Thoracic aorta (tissue), 2 donors: ENCODE data around the gene CERS1. TPM values are rescaled to one million over a fixed set of nuclear protein-coding genes. Genes with fewer than 3 reads are reported as not detected.

Experiments
- ATAC-seq: fragments of 150-250 bp; one replicate; pipeline ENCODE4 v1.8.0; 2017; ENCODE audit warnings: low read depth; ENCODE audit not compliant: insufficient number of reproducible peaks, low FRiP score
- DNase-seq: peaks from one replicate; pipeline ENCODE4 v3.0.0-alpha.2; 2020; ENCODE audit warnings: low spot score
- H3K27ac ChIP-seq, 2 donors: fragments of 200-600 bp; sonication (generic); 1 replicate in 1 of 2; 2 replicates in 1 of 2; pipeline ENCODE4 v1.5.1; 2016; ENCODE audit warnings: mild to moderate bottlenecking in 2 of 2, moderate library complexity in 2 of 2
- H3K27me3 ChIP-seq: fragments of 200-600 bp; sonication (generic); replicated peaks from 2 replicates; pipeline ENCODE4 v1.6.0; 2016; ENCODE audit warnings: mild to moderate bottlenecking; ENCODE audit not compliant: insufficient read depth
- H3K36me3 ChIP-seq: fragments of 200-600 bp; sonication (generic); one replicate; pipeline ENCODE4 v1.5.1; 2016
- H3K4me1 ChIP-seq, 2 donors: fragments of 200-600 bp; sonication (generic); 1 replicate in 1 of 2; 2 replicates in 1 of 2; pipeline versions ENCODE4 v1.5.1 to v1.6.0; 2016; ENCODE audit warnings: low read depth in 2 of 2, mild to moderate bottlenecking in 1 of 2; ENCODE audit not compliant: control insufficient read depth in 1 of 2
- H3K4me3 ChIP-seq: fragments of 200-600 bp; sonication (generic); 2 replicates; pipeline ENCODE4 v1.5.1; 2016; ENCODE audit warnings: mild to moderate bottlenecking
- H3K9me3 ChIP-seq: fragments of 200-600 bp; sonication (generic); 2 replicates; pipeline ENCODE4 v1.5.1; 2016
- total RNA-seq, 2 donors: library from RNA; depleted of rRNA; stranded (reverse); fragments of >200 nt; gene quantifications; one replicate each; pipeline versions ENCODE4 v1.1.0 to v1.2.3, GENCODE V29; 2016
- TF ChIP-seq, protein P1 (sequence below): fragments of 200-600 bp; sonication (generic); IDR thresholded peaks from one replicate; pipeline ENCODE4 v1.5.1; 2019; ENCODE audit warnings: antibody characterized with exemption

Gene CERS1
- total RNA-seq, 2 donors from 2014 or later: 1.1 to 1.7 TPM

DNA sequence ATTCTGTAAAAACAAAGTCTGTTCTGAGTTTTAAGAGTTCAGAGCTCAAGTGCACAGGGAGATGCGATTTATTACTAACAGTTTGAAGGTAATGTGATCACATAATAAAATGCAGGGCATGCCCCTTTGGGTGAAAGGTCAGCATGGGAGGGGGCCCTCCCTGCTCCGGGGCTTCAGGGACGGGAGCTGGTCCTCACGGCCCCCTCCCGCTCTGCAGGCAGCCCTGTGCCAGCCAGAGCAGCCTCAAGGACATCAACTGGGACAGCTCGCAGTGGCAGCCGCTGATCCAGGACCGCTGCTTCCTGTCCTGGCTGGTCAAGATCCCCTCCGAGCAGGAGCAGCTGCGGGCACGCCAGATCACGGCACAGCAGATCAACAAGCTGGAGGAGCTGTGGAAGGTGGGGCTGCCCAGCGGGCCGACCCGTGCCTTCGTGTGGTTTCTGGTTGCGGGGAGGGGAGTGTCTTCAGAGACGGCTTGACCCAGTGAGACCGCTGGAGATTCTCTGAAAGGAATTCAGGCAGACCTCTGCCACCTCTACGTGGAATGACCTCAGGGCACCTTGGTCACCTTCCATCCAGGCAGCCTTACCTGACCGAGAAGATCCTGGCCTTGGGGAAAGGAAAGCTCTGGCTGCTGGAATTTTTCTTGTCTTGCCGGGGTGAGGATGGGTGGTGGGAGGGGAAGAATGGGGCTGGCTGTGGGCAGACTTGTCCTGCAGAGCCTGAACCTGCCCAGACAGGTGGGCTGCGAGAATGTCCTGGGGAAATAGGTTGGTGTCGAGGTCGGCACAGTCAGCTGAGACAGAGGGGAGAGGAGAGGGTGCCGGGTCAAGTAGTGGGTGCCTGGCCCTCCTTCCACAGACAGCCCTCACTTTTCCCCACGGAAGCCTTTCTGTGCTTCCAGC lies 45.2 kb downstream of the CERS1 start:
- ATAC-seq: no peak
- H3K36me3 ChIP-seq: peaks cover 48% of the 10 kb centered on the region
- DNase-seq: no peak
- no peak overlapping the region for H3K4me3 ChIP-seq
- H3K4me1 ChIP-seq: peaks cover 33 to 50% of the 10 kb centered on the region in 2 donors
- no peaks in the 10 kb centered on the region for H3K27me3 ChIP-seq
- H3K9me3 ChIP-seq: no peaks in the 10 kb centered on the region
- peak overlapping the region; percentile 75 to 85 for H3K27ac ChIP-seq
- TF ChIP-seq, protein P1, sequence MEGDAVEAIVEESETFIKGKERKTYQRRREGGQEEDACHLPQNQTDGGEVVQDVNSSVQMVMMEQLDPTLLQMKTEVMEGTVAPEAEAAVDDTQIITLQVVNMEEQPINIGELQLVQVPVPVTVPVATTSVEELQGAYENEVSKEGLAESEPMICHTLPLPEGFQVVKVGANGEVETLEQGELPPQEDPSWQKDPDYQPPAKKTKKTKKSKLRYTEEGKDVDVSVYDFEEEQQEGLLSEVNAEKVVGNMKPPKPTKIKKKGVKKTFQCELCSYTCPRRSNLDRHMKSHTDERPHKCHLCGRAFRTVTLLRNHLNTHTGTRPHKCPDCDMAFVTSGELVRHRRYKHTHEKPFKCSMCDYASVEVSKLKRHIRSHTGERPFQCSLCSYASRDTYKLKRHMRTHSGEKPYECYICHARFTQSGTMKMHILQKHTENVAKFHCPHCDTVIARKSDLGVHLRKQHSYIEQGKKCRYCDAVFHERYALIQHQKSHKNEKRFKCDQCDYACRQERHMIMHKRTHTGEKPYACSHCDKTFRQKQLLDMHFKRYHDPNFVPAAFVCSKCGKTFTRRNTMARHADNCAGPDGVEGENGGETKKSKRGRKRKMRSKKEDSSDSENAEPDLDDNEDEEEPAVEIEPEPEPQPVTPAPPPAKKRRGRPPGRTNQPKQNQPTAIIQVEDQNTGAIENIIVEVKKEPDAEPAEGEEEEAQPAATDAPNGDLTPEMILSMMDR: no peak

DNA sequence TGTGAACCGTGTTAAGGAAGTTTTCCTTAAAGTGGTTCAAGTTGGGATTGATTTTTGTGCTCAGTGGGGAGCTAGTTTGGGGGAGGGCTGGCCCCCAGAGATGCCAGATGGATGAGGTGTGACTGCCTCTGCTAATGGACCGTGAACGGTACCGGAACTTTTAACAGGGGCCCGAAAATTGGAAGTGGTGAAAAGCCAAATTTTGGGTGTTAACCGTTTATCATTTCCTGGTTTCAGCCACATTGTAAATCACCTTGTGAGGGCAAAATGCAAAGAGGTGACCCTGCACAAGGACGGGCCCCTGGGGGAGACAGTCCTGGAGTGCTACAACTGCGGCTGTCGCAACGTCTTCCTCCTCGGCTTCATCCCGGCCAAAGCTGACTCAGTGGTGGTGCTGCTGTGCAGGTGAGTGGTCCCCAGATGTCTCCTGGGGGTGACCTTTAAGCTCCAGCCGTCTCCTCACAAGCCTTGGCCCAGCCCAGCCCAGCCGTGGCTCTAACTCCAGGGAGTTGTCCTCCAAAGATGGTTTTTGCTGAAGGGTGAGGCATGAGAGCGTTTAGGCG lies 46.0 kb downstream of the CERS1 start:
- DNase-seq (no peak), ATAC-seq (no peak)
- Histone ChIP-seq H3K27me3 (no peaks in the 10 kb centered on the region), H3K27ac (peak overlapping the region; percentile 75 to 85), H3K36me3 (peaks cover 39% of the 10 kb centered on the region), H3K9me3 (no peaks in the 10 kb centered on the region), H3K4me1 (peaks cover 33 to 50% of the 10 kb centered on the region in 2 donors), H3K4me3 (no peak overlapping the region)
- TF ChIP-seq, protein P1: no peak

DNA sequence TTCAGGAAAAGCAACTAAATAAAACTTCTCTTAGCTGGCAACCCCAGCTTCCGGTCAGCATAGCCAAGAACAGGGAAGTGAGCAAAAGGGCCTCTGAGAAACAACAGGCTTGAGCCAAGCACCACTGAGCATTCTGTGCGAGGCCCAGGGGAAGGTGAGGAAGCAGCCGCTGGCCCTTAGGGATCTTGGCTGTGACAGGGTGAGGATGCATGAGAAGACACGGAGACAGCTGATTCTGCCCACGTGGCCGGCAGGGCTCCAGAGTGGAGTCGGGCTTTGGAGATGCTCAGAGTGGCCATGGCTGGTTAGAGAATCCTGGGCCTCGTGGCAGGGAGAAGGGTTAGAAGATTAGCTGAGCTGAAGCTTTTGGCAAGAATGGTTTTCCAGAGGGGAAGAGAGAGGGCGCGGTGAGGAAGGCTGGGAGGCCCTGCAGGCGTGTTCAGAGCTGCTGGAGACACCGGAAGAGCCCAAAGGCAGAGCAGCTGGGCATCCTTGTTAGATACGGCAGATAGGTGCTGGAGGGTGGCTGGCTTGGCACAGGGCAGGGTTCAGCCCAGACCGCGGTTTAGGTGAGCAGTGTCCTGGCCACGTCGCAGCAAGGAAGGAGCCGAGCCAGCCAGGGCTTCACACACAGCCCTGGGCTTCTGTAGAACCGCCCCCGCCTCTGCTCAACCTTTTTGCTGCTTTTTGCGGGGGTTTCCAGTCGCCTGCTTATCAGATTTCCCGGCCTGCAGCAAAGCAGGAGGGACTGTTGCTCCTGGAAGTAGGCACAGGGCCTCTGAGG lies 46.9 kb downstream of the CERS1 start:
- peaks cover 33 to 50% of the 10 kb centered on the region in 2 donors for H3K4me1 ChIP-seq
- peaks cover 34% of the 10 kb centered on the region for H3K36me3 ChIP-seq
- no peaks in the 10 kb centered on the region for H3K9me3 ChIP-seq
- no peaks in the 10 kb centered on the region for H3K27me3 ChIP-seq
- H3K4me3 ChIP-seq: peak overlapping the region; percentile 48
- TF ChIP-seq, protein P1: no peak
- DNase-seq: peak; percentile 46
- no peak for ATAC-seq
- peak overlapping the region; percentile 75 to 85 for H3K27ac ChIP-seq

DNA sequence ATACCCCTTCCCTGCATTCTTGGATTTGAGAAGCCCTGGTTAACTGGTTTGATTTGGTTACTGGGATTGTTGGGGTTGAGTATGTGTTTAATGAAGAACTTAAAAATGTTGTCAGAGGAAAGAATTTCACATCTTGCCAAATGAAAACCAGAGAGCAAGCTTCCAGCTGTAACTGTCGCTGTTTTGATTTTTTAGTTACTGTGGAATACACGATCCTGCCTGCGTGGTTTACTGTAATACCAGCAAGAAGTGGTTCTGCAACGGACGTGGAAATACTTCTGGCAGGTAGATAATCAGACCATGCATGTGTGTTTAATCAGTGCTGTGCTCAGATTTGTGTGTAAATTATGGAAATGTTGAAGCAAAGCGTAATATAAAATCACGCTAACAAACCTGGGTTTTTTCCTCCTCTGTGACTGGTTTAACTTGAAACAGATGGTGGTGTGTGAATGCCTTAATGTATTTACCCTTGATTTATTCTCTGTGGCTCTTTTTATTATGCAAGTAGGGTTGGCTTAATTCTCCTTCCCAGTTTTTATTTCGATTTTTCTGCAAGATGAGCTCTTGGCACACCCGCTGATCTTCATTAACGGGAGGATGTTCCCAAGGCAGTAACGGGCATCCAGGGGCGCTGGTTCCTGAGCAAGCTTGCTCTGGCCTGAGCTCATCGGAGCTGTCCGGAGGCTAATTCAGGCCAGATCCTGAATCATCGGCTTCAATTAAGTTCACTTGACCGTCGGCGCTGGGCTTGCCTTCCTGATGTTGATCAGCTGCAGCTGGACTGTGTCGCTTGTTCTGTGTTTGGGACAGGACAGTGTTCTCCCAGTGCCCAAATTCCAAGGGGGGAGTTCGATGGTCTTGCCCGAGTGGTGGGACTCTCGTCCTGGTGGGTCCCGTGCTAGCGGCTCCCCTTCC lies 48.2 kb downstream of the CERS1 start:
- ATAC-seq: no peak
- no peak for DNase-seq

More for the DNA sequence above, 48.2 kb downstream of the CERS1 start:
- TF ChIP-seq, protein P1: no peak
- H3K4me1 ChIP-seq: peaks cover 37 to 62% of the 10 kb centered on the region in 2 donors
- peaks cover 21% of the 10 kb centered on the region for H3K36me3 ChIP-seq
- peak overlapping the region; percentile 48 for H3K4me3 ChIP-seq
- H3K9me3 ChIP-seq: no peaks in the 10 kb centered on the region
- peak overlapping the region; percentile 75 to 85 for H3K27ac ChIP-seq
- no peaks in the 10 kb centered on the region for H3K27me3 ChIP-seq
